ENCODE measurements around the gene MYBBP1A.

DNA sequence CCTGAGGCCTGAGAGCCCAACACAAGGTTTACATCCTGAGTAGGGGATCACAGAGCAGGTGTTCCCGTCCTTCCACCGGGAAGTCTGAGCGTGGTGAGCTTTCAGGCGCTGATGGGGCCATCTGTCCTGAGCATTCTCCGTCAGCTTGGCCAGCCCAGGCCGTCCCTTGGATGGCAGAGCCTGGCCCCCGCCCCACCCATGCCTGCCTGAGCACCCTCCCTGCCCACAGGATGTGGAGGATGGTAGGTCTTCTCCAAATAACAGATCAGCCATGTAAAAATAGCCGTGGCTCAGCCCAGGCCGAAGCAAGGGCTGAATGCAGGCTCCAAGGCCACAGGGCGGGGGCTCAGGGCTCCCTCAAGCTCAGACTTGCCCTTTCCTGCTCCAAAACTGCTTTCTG, 36.3 kb downstream of the MYBBP1A start:
- no peak for TF ChIP-seq FOXM1 (IDR thresholded peaks at IDR 0.05; ENCODE audit: borderline replicate concordance, low read depth)
- TF ChIP-seq, protein P1, sequence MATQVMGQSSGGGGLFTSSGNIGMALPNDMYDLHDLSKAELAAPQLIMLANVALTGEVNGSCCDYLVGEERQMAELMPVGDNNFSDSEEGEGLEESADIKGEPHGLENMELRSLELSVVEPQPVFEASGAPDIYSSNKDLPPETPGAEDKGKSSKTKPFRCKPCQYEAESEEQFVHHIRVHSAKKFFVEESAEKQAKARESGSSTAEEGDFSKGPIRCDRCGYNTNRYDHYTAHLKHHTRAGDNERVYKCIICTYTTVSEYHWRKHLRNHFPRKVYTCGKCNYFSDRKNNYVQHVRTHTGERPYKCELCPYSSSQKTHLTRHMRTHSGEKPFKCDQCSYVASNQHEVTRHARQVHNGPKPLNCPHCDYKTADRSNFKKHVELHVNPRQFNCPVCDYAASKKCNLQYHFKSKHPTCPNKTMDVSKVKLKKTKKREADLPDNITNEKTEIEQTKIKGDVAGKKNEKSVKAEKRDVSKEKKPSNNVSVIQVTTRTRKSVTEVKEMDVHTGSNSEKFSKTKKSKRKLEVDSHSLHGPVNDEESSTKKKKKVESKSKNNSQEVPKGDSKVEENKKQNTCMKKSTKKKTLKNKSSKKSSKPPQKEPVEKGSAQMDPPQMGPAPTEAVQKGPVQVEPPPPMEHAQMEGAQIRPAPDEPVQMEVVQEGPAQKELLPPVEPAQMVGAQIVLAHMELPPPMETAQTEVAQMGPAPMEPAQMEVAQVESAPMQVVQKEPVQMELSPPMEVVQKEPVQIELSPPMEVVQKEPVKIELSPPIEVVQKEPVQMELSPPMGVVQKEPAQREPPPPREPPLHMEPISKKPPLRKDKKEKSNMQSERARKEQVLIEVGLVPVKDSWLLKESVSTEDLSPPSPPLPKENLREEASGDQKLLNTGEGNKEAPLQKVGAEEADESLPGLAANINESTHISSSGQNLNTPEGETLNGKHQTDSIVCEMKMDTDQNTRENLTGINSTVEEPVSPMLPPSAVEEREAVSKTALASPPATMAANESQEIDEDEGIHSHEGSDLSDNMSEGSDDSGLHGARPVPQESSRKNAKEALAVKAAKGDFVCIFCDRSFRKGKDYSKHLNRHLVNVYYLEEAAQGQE (IDR thresholded peaks at IDR 0.05; ENCODE audit: low read depth): no peak
- TF ChIP-seq EP300 (IDR thresholded peaks at IDR 0.05; ENCODE audit: borderline replicate concordance): no peak

Data from Ishikawa (cell line).